Stimulated activated CD8-positive, alpha-beta memory T cell treated with anti-CD3 and anti-CD28 coated beads, Interleukin-4, amount 100 ng/mL, for 1 hour (primary cell): ENCODE data around the gene COL27A1.

Source experiments
- DNase-seq, 2 donors: peaks; one replicate each; pipeline ENCODE4 v3.0.0-alpha.2; 2020; ENCODE audit warnings: low read depth in 2 of 2, low spot score in 1 of 2

COL27A1 gene

DNA sequence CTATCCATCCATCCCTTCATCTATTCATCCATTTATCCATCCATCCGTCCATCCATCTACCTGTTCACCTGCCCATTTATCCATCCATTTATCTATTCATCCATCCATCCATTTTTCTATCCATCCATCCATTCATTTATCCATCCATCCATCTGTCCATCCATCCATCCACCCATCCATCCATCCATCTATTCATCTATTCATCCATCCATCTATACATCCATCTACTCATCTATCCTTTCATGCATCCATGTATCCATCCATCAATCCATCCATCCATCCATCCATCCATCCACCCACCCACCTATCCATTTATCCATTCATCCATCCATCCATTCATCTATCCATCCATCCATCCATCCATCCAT is 10.8 kb downstream of the COL27A1 start:
- DNase-seq = no peak

DNA sequence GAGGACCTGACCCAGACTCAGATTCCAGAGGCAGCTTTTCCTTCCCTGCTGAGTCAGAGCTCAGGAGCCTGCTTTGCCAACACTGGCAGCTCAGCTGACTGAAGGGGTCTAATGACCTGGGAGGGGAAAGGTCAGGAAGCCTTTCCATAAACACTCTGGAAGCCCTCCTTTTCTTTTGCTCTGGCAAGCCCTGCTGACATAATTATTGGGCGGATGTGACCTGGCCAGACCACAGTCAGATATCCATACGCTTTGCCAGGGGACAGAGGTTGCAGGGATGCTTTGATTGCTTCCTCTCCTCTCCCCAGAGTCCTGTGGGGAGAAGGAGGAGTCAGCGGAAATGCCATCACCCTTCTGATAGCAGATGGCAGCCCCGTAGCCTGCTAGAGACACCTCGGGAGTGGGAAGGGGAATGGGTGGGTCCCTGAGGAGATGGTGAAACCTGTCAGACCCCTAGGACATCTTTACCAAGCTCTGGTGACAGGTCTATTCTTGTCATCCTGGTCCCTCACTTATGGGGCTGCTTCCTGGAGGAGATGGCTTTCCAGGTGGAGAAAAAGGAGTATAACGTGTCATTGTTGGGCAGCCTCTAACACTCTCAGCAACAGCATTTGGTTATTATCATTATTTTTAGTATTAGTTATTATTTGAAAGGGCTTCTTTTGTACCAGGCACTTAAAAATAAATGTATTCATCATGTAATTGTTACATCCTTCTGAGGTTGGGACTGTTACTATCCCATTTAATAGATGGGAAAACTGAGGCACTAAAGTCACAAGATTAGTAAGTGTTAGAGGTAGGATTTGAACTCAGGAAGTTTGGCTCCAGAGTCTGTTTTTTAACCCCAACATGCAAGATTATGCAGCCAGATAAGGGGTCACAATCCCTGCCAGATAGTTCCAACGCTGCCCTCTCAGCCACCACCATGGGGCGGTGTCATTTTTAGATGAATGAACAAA is 11.6 kb downstream of the COL27A1 start:
- no peak for DNase-seq

DNA sequence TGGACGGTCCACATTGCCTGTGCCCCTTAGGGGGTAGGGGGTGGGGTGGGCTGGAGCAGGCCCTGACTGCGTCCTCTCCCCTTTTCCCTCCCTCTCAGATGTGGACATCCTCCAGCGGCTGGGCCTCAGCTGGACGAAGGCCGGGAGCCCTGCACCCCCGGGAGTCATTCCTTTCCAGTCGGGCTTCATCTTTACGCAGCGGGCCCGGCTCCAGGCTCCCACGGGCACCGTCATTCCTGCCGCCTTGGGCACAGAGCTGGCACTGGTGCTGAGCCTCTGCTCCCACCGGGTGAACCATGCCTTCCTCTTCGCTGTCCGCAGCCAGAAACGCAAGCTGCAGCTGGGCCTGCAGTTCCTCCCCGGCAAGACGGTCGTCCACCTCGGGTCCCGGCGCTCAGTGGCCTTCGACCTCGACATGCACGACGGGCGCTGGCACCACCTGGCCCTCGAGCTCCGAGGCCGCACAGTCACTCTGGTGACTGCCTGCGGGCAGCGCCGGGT is 12.3 kb downstream of the COL27A1 start:
- DNase-seq = no peak

DNA sequence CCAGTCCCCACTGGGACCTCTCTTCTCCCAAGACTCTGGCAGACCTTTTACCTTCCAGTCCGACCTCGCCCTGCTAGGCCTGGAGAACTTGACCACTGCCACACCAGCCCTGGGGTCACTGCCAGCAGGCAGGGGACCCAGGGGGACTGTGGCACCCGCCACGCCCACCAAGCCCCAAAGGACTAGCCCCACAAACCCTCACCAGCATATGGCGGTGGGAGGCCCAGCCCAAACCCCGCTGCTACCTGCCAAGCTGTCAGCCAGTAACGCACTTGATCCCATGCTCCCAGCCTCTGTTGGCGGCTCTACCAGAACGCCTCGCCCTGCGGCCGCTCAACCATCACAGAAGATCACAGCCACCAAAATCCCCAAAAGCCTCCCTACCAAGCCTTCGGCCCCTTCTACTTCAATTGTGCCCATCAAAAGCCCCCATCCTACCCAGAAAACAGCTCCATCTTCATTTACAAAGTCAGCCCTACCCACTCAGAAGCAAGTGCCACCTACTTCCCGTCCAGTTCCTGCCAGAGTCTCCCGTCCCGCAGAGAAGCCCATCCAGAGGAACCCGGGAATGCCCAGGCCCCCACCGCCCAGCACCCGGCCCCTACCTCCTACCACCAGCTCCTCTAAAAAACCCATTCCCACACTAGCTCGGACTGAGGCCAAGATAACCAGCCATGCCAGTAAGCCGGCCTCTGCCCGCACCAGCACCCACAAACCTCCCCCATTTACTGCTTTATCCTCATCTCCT is 13.1 kb downstream of the COL27A1 start:
- DNase-seq = no peak

GRCh38 chr9:114169029-114169951 is 14.0 kb downstream of the COL27A1 start:
- no peak for DNase-seq

GRCh38 chr9:114169952-114170770 is 14.8 kb downstream of the COL27A1 start:
- DNase-seq = no peak

DNA sequence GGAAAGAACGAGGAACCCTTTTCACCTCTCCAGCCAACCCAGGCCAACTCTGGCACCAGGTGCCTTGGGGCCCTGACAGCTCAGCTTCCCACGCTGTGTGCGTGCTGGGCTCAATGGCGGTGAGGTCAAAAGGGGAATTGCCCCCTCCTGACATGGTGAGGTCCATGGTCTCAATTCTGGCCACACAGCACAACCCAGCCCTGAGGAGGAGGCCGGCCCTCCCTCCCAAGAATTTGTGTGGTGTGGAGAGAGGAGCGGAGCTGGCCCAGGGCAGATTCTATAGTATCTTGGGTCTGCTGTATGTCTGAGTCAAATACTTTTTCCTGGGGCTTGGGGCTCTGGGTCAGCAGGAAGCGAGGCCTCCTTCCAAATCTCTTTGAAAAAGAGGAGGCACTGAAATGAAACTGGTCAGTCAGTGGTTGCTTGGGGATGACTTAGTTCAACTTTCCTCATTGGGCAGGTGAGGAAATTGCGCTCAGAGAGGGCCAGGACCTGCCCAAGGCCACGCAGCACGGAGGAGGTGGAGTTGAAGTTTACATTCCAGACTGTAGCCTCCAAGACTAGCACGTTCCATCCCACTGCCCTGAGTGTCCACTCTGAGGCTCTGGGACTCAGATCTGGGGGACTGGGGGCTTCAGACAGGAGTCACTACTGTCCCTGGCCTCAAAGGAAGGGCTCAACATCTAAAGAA is 15.6 kb downstream of the COL27A1 start:
- DNase-seq = no peak

DNA sequence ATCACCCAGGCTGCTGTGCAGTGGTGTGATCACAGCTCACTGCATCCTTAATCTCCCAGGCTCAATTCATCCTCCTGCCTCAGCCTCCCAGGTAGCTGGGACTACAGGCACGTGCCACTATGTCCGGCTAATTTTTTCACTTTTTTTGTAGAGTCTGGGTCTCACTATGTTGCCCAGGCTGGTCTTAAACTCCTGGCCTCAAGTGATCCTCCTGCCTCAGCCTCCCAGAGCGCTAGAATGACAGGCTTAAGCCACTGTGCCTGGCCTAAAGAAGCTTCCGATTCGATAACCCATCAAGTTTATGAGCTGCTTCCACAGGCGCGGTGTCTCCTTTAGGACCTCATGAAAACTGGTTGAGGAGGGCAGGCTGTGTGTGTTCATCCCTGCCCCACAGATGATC is 16.2 kb downstream of the COL27A1 start:
- DNase-seq = no peak

- no peak for DNase-seq
These were observed 17.9 kb downstream of the COL27A1 start for GRCh38 chr9:114172981-114173833.

DNA sequence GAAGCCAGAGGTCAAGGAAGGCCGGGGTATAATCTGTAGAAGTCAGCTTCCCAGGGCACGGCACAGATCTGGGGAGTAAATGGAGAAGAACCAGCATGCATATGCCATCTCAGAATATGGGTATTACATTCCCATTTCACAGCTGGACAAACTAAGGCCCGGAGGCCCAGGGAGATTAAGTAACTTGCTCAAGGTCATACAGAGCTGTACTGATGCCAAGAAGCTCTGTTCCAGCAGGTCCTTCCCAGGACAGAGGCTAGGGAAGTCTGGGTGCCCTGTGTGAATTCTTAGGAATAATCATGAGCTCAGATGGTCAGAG is 19.2 kb downstream of the COL27A1 start:
- no peak for DNase-seq

- DNase-seq = no peak
These were observed 19.8 kb downstream of the COL27A1 start for GRCh38 chr9:114174876-114175771.

- no peak for DNase-seq
These were observed 21.4 kb downstream of the COL27A1 start for GRCh38 chr9:114176624-114177291.

- no peak for DNase-seq
These were observed 22.2 kb downstream of the COL27A1 start for GRCh38 chr9:114177423-114178064.

DNA sequence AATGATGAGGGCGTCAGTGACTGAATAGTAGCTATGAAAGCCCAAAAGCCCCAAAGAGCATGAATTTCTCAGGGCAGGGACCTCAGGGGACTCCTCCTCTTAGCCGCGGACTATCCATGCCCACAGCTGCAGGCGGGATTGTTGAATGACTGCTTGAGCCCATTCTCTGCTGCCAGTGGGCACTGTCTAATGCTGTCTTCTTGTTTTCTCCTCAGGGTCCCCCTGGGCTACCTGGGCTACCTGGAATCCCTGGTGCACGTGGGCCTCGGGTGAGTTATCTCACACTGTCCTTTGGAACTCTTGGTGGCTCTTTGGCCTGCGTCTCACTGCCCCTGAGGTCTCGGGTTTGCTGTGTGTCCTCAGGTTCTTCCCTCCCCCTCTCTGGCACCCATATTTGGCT is 22.7 kb downstream of the COL27A1 start:
- DNase-seq = no peak

DNA sequence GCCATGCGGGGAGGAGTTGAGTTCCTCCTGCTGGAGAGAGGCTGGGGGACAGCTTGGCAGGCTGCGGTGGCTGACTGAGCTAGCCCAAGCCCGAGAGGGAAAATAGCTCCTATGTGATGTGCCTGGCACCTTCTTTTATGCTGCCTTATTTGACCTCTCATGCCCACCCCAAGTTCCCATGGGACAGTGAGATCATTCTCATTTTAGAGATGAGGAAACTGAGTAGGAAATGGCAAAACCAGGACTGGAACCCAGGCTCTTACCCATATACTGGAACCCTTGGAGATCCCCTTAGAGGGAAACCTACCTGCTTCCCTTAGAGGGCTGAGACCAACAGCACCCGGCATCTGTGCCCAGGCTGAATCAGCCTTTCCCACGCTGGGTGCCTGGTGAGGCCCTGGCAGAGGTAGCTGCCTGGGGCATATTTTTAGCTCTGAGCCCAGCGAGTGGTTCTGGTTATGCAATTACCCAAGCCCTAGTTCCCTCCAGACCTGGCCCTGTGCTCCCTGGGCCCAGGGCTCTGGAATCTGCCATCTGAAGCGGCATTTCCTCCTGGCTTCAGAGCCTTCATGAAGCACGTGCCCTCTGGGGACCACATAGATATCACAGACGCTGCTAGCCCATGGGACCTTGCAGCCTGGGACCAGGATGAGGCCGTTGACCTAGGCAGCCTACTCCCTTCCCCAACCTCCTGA is 23.6 kb downstream of the COL27A1 start:
- no peak for DNase-seq

DNA sequence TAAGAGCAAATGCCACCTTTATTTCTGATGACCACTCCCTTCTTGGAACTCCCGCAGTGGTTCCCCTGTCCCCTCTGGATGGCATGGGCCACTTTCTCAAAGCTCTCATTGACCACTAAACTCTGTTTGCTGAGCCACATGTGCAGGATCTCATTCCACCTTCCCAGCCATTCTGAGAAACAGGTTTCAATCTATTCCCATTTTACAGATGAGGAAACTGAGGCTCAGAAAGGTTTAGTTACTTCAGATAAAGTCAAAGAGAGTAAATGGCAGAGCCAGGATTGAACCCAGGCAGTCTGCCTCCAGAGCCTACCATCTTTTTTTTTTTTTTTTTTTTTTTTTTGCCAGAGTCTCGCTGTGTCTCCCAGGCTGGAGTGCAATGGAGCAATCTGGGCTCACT is 24.2 kb downstream of the COL27A1 start:
- DNase-seq = no peak
